Neural crest cell (in vitro differentiated cells): ENCODE measurements around the gene UBE2L5. TPM values are rescaled to one million over a fixed set of nuclear protein-coding genes. Genes with fewer than 3 reads are reported as not detected.

Source experiments
- DNase-seq: peaks from one replicate; pipeline ENCODE4 v3.0.0; 2021; ENCODE audit warnings: low read depth, mixed read lengths, low spot score
- H3K27ac Mint-ChIP-seq: one replicate; pipeline ENCODE4 v1.8.0; 2021; ENCODE audit warnings: mild to moderate bottlenecking, mixed read lengths; ENCODE audit not compliant: unreplicated experiment
- H3K27me3 Mint-ChIP-seq: 2 replicates; pipeline ENCODE4 v1.8.0; 2021; ENCODE audit warnings: low read depth, mild to moderate bottlenecking, mixed read lengths
- H3K36me3 Mint-ChIP-seq: 2 replicates; pipeline ENCODE4 v1.8.0; 2021; ENCODE audit warnings: low read depth, mild to moderate bottlenecking, mixed read lengths
- H3K4me1 Mint-ChIP-seq: 2 replicates; pipeline ENCODE4 v1.8.0; 2021; ENCODE audit warnings: mixed read lengths
- H3K4me3 Mint-ChIP-seq: one replicate; pipeline ENCODE4 v1.8.0; 2021; ENCODE audit warnings: mild to moderate bottlenecking, mixed read lengths
- H3K9me3 Mint-ChIP-seq: 2 replicates; pipeline ENCODE4 v1.8.0; 2021; ENCODE audit warnings: mixed read lengths
- total RNA-seq: library from RNA; stranded (reverse); gene quantifications from 2 replicates; pipeline ENCODE4 v1.2.1, GENCODE V29; 2021
- TF ChIP-seq, protein P1 (sequence below): fragments of 200-600 bp; sonication (generic); conservative IDR thresholded peaks from 2 replicates; pipeline ENCODE4 v1.5.0; 2021; ENCODE audit warnings: antibody characterized with exemption, mild to moderate bottlenecking

UBE2L5 gene
- total RNA-seq, 1 donor from 2014 or later, result not detected

- peaks cover 14% of the 10 kb centered on the region for H3K4me1 Mint-ChIP-seq
- H3K9me3 Mint-ChIP-seq, result no peaks in the 10 kb centered on the region
- TF ChIP-seq, protein P1, sequence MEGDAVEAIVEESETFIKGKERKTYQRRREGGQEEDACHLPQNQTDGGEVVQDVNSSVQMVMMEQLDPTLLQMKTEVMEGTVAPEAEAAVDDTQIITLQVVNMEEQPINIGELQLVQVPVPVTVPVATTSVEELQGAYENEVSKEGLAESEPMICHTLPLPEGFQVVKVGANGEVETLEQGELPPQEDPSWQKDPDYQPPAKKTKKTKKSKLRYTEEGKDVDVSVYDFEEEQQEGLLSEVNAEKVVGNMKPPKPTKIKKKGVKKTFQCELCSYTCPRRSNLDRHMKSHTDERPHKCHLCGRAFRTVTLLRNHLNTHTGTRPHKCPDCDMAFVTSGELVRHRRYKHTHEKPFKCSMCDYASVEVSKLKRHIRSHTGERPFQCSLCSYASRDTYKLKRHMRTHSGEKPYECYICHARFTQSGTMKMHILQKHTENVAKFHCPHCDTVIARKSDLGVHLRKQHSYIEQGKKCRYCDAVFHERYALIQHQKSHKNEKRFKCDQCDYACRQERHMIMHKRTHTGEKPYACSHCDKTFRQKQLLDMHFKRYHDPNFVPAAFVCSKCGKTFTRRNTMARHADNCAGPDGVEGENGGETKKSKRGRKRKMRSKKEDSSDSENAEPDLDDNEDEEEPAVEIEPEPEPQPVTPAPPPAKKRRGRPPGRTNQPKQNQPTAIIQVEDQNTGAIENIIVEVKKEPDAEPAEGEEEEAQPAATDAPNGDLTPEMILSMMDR, result no peak
- no peaks in the 10 kb centered on the region for H3K27me3 Mint-ChIP-seq
- no peak overlapping the region for H3K4me3 Mint-ChIP-seq
- no peaks in the 10 kb centered on the region for H3K36me3 Mint-ChIP-seq
- H3K27ac Mint-ChIP-seq, result peak overlapping the region; percentile 66
- no peak for DNase-seq
Measured at GRCh38 chr13:30477346-30478195, 55.3 kb downstream of the UBE2L5 start.

Other genes starting within 250 kb of the UBE2L5 start
- gene KATNAL1, start 114.9 kb upstream of the UBE2L5 start, total RNA-seq, result 29.1 and 32.1 TPM in 2 replicates
- gene HMGB1, start 43.4 kb downstream of the UBE2L5 start, total RNA-seq, result 735 and 773 TPM in 2 replicates
- gene USPL1, start 195.4 kb downstream of the UBE2L5 start, total RNA-seq, result 24.9 and 26.8 TPM in 2 replicates